HEK293 (cell line): ENCODE data around the gene SMIM8.

Source experiments
- CTCF ChIA-PET: fragments of 350-600 bp; formaldehyde crosslinking; extraction: SDS; loops from one replicate; lab custom pipeline; 2021; ENCODE audit warnings: antibody characterized with exemption; lab: Yijun Ruan, JAX
- POLR2A ChIA-PET: fragments of 300-600 bp; formaldehyde crosslinking; extraction: SDS; loops from one replicate; lab custom pipeline; 2020; ENCODE audit warnings: antibody characterized with exemption, inconsistent platforms; lab: Yijun Ruan, JAX
- H3K27ac ChIP-seq: fragments of 200-500 bp; sonication (Bioruptor generic); 2 replicates; pipeline ENCODE4 v1.5.1; 2014; ENCODE audit warnings: low read depth, low read length, control low read depth, inconsistent platforms; ENCODE audit errors: extremely low read depth
- H3K36me3 ChIP-seq, 2 experiments: fragments of 200-500 bp in 1 of 2; sonication (Bioruptor generic) in 1 of 2; 1 replicate in 1 of 2; 2 replicates in 1 of 2; pipeline ENCODE4 v1.5.1; 2014 to 2017; ENCODE audit warnings: inconsistent platforms in 2 of 2, low read length in 2 of 2; ENCODE audit not compliant: control insufficient read depth in 2 of 2, insufficient read depth in 1 of 2
- H3K4me1 ChIP-seq: fragments of 200-500 bp; sonication (Bioruptor generic); 2 replicates; pipeline ENCODE4 v1.5.1; 2014; ENCODE audit warnings: mild to moderate bottlenecking, low read length, inconsistent platforms; ENCODE audit not compliant: control insufficient read depth, insufficient read depth
- H3K4me3 ChIP-seq: 2 replicates; pipeline ENCODE4 v1.5.1; 2011; ENCODE audit warnings: low read depth, mild to moderate bottlenecking, control low read depth, low read length, moderate library complexity
- H3K9me3 ChIP-seq: fragments of 200-500 bp; sonication (Bioruptor generic); 2 replicates; pipeline ENCODE4 v1.5.1; 2014; ENCODE audit warnings: low read depth, low read length, inconsistent platforms; ENCODE audit not compliant: control insufficient read depth, insufficient read depth
- AEBP2 ChIP-seq: fragments of 450-650 bp; formaldehyde crosslinking; IDR thresholded peaks from 2 replicates; pipeline ENCODE4 v1.5.1; 2016; ENCODE audit warnings: missing biosample characterization, missing genetic modification characterization, borderline replicate concordance
- ATF2 ChIP-seq: fragments of 450-650 bp; formaldehyde crosslinking; IDR thresholded peaks from 2 replicates; pipeline ENCODE4 v1.5.1; 2016; ENCODE audit warnings: missing biosample characterization, missing genetic modification characterization, low read depth
- EGR2 ChIP-seq: fragments of 450-650 bp; formaldehyde crosslinking; IDR thresholded peaks from 2 replicates; pipeline ENCODE4 v1.5.1; 2016; ENCODE audit warnings: low read depth, missing biosample characterization, missing genetic modification characterization
- GFI1B ChIP-seq: fragments of 450-650 bp; formaldehyde crosslinking; IDR thresholded peaks from 2 replicates; pipeline ENCODE4 v1.5.1; 2016; ENCODE audit warnings: missing biosample characterization, missing genetic modification characterization
- KLF1 ChIP-seq: fragments of 450-650 bp; formaldehyde crosslinking; IDR thresholded peaks from 2 replicates; pipeline ENCODE4 v1.5.1; 2016; ENCODE audit warnings: missing biosample characterization, missing genetic modification characterization
- PRDM1 ChIP-seq: fragments of 450-650 bp; formaldehyde crosslinking; IDR thresholded peaks from 2 replicates; pipeline ENCODE4; 2016; ENCODE audit warnings: missing biosample characterization, missing genetic modification characterization
- PRDM10 ChIP-seq: fragments of 450-650 bp; formaldehyde crosslinking; IDR thresholded peaks from 2 replicates; pipeline ENCODE4 v1.5.1; 2016; ENCODE audit warnings: missing biosample characterization, missing genetic modification characterization
- PRDM6 ChIP-seq: fragments of 450-650 bp; formaldehyde crosslinking; IDR thresholded peaks from 2 replicates; pipeline ENCODE4 v1.5.1; 2017; ENCODE audit warnings: missing biosample characterization, missing genetic modification characterization
- SETDB1 ChIP-seq: IDR thresholded peaks from one replicate; pipeline ENCODE4 v1.6.1; 2017; ENCODE audit warnings: mild to moderate bottlenecking, low read length, moderate library complexity, mixed read lengths; ENCODE audit not compliant: insufficient read length
- ZBTB6 ChIP-seq: fragments of 450-650 bp; formaldehyde crosslinking; IDR thresholded peaks from 2 replicates; pipeline ENCODE4 v1.5.1; 2017; ENCODE audit warnings: missing biosample characterization, missing genetic modification characterization
- ZBTB8A ChIP-seq: fragments of 450-650 bp; formaldehyde crosslinking; IDR thresholded peaks from 2 replicates; pipeline ENCODE4 v1.5.1; 2016; ENCODE audit warnings: missing biosample characterization, missing genetic modification characterization
- ZNF121 ChIP-seq: fragments of 450-650 bp; formaldehyde crosslinking; IDR thresholded peaks from 2 replicates; pipeline ENCODE4 v1.5.1; 2016; ENCODE audit warnings: missing biosample characterization, missing genetic modification characterization
- ZNF211 ChIP-seq: fragments of 450-650 bp; formaldehyde crosslinking; IDR thresholded peaks from 2 replicates; pipeline ENCODE4 v1.5.1; 2016; ENCODE audit warnings: low read depth, missing biosample characterization, missing genetic modification characterization
- ZNF223 ChIP-seq: fragments of 450-650 bp; formaldehyde crosslinking; IDR thresholded peaks from 2 replicates; pipeline ENCODE4 v1.5.1; 2016; ENCODE audit warnings: missing biosample characterization, missing genetic modification characterization
- ZNF404 ChIP-seq: fragments of 450-650 bp; formaldehyde crosslinking; IDR thresholded peaks from 2 replicates; pipeline ENCODE4 v1.5.1; 2017; ENCODE audit warnings: missing biosample characterization, missing genetic modification characterization
- ZNF423 ChIP-seq: fragments of 450-650 bp; formaldehyde crosslinking; IDR thresholded peaks from 2 replicates; pipeline ENCODE4 v1.5.1; 2016; ENCODE audit warnings: missing biosample characterization, missing genetic modification characterization
- ZNF48 ChIP-seq: fragments of 450-650 bp; formaldehyde crosslinking; IDR thresholded peaks from 2 replicates; pipeline ENCODE4 v1.5.1; 2016; ENCODE audit warnings: missing biosample characterization, missing genetic modification characterization
- ZNF580 ChIP-seq: fragments of 450-650 bp; formaldehyde crosslinking; IDR thresholded peaks from 2 replicates; pipeline ENCODE4 v1.5.1; 2016; ENCODE audit warnings: missing biosample characterization, missing genetic modification characterization
- ZNF624 ChIP-seq: fragments of 450-650 bp; formaldehyde crosslinking; IDR thresholded peaks from 2 replicates; pipeline ENCODE4 v1.5.1; 2017; ENCODE audit warnings: missing biosample characterization, missing genetic modification characterization
- ZNF670 ChIP-seq: fragments of 450-650 bp; formaldehyde crosslinking; IDR thresholded peaks from 2 replicates; pipeline ENCODE4 v1.5.1; 2016; ENCODE audit warnings: missing biosample characterization, missing genetic modification characterization, low read depth
- ZSCAN23 ChIP-seq: fragments of 450-650 bp; formaldehyde crosslinking; IDR thresholded peaks from 2 replicates; pipeline ENCODE4 v1.5.1; 2016; ENCODE audit warnings: missing biosample characterization, missing genetic modification characterization

The SMIM8 gene

GRCh38 chr6:87344731-87345130, 22.3 kb downstream of the SMIM8 start, which contains the start of gene C6orf163 (continued):
- TF ChIP-seq EGR2 (tag by site-specific recombination) (no peak), KLF1 (tag by site-specific recombination) (no peak), ZBTB8A (no peak), PRDM1 (tag by site-specific recombination) (no peak), ZNF211 (tag by site-specific recombination) (no peak), ZBTB6 (tag by site-specific recombination) (no peak), ZNF423 (tag by site-specific recombination) (no peak), ZNF404 (tag by site-specific recombination) (no peak), AEBP2 (tag by site-specific recombination) (no peak), ZNF624 (tag by site-specific recombination) (no peak), ZNF223 (tag by site-specific recombination) (no peak), ZSCAN23 (tag by site-specific recombination) (no peak), ZNF670 (tag by site-specific recombination) (no peak)

GRCh38 chr6:87346700-87347099, 24.3 kb downstream of the SMIM8 start:
- POLR2A ChIA-PET, result no interaction called here
- CTCF ChIA-PET, result interaction anchor here (0.6 to 1.2 kb wide), 2 partner anchors 11 to 203 kb away, joined by 3 read pairs; no protein-coding TSS in a partner anchor

More at GRCh38 chr6:87346700-87347099, 24.3 kb downstream of the SMIM8 start:
- H3K9me3 ChIP-seq, result no peaks in the 10 kb centered on the region
- 0 out of 2 replicates have a peak, but pooled peaks cover 6% of the 10 kb centered on the region for H3K4me1 ChIP-seq
- no peak overlapping the region for H3K4me3 ChIP-seq
- TF ChIP-seq ATF2 (tag by site-specific recombination) (no peak), GFI1B (tag by site-specific recombination) (no peak), ZNF624 (tag by site-specific recombination) (no peak), ZSCAN23 (tag by site-specific recombination) (no peak), ZNF48 (tag by site-specific recombination) (no peak), PRDM6 (tag by site-specific recombination) (no peak), SETDB1 (no peak), PRDM10 (no peak), ZNF580 (tag by site-specific recombination) (no peak), ZNF121 (no peak)
- TF ChIP-seq, all 188 proteins: peak for 0
- no peak overlapping the region for H3K27ac ChIP-seq
- no peaks in the 10 kb centered on the region for H3K36me3 ChIP-seq
